Measurements from ENCODE around the gene FMR1.

The FMR1 gene

GRCh38 chrX:147958291-147958690 lies 46.6 kb downstream of the FMR1 start:
- Histone ChIP-seq H3K4ac (ENCODE audit: low read depth, low read length) (no peak overlapping the region), H2BK12ac (ENCODE audit: low read length) (no peak overlapping the region), H3K36me3 (ENCODE audit: control insufficient read depth in 1 of 2, insufficient read depth in 2 of 2, low read length in 2 of 2) (no peaks in the 10 kb centered on the region), H3K9me3 (ENCODE audit: insufficient read depth, low read depth, low read length) (no peaks in the 10 kb centered on the region), H3K27me3 (ENCODE audit: insufficient read depth, low read length) (no peaks in the 10 kb centered on the region), H3K79me1 (ENCODE audit: low read length) (no peaks in the 10 kb centered on the region), H4K8ac (ENCODE audit: low read depth, low read length) (no peak overlapping the region), H2AFZ (ENCODE audit: insufficient read depth, low read length, poor library complexity) (no peak overlapping the region), H3K14ac (ENCODE audit: low read length) (no peak overlapping the region), H3K4me2 (ENCODE audit: low read length) (no peak overlapping the region), H3K4me1 (ENCODE audit: control insufficient read depth in 1 of 2, insufficient read depth in 2 of 2, low read length in 2 of 2) (peaks cover 0 to 3% of the 10 kb centered on the region in 2 experiments), H3K4me3 (ENCODE audit: low read depth, low read length) (no peak overlapping the region), H4K91ac (ENCODE audit: low read depth, low read length) (no peak overlapping the region), H2BK120ac (ENCODE audit: insufficient read depth, low read length, poor library complexity) (no peak overlapping the region), H3K27ac (ENCODE audit: low read depth, low read length) (no peak overlapping the region), H3K18ac (ENCODE audit: low read length) (no peak overlapping the region), H3K79me2 (ENCODE audit: control insufficient read depth, insufficient read depth, low read length, poor library complexity) (no peaks in the 10 kb centered on the region), H3K23ac (ENCODE audit: low read length) (no peak overlapping the region), H2BK5ac (ENCODE audit: low read depth, low read length, poor library complexity) (no peak overlapping the region), H2AK5ac (ENCODE audit: low read length) (no peak overlapping the region), H3K9ac (ENCODE audit: low read length) (no peak overlapping the region), H4K12ac (ENCODE audit: low read depth, low read length) (no peak overlapping the region)
- no CpG with 5 or more reads among the region's 1 CpG for WGBS (ENCODE audit: extremely low coverage, insufficient coverage, insufficient read length)
- no peak for DNase-seq

GRCh38 chrX:147960722-147961121 lies 49.0 kb downstream of the FMR1 start:
- Histone ChIP-seq H3K4me1 (ENCODE audit: control insufficient read depth in 1 of 2, insufficient read depth in 2 of 2, low read length in 2 of 2) (peaks cover 0 to 3% of the 10 kb centered on the region in 2 experiments), H2AK5ac (ENCODE audit: low read length) (no peak overlapping the region), H3K4me2 (ENCODE audit: low read length) (no peak overlapping the region), H3K14ac (ENCODE audit: low read length) (no peak overlapping the region), H2BK12ac (ENCODE audit: low read length) (no peak overlapping the region), H3K9me3 (ENCODE audit: insufficient read depth, low read depth, low read length) (no peaks in the 10 kb centered on the region), H4K12ac (ENCODE audit: low read depth, low read length) (no peak overlapping the region), H2AFZ (ENCODE audit: insufficient read depth, low read length, poor library complexity) (no peak overlapping the region), H4K91ac (ENCODE audit: low read depth, low read length) (no peak overlapping the region), H3K27ac (ENCODE audit: low read depth, low read length) (no peak overlapping the region), H3K4ac (ENCODE audit: low read depth, low read length) (no peak overlapping the region), H2BK120ac (ENCODE audit: insufficient read depth, low read length, poor library complexity) (no peak overlapping the region), H3K36me3 (ENCODE audit: control insufficient read depth in 1 of 2, insufficient read depth in 2 of 2, low read length in 2 of 2) (no peaks in the 10 kb centered on the region), H2BK5ac (ENCODE audit: low read depth, low read length, poor library complexity) (no peak overlapping the region), H3K23ac (ENCODE audit: low read length) (no peak overlapping the region), H3K79me1 (ENCODE audit: low read length) (no peaks in the 10 kb centered on the region), H3K18ac (ENCODE audit: low read length) (no peak overlapping the region), H3K4me3 (ENCODE audit: low read depth, low read length) (no peak overlapping the region), H4K8ac (ENCODE audit: low read depth, low read length) (no peak overlapping the region), H3K27me3 (ENCODE audit: insufficient read depth, low read length) (no peaks in the 10 kb centered on the region), H3K9ac (ENCODE audit: low read length) (no peak overlapping the region), H3K79me2 (ENCODE audit: control insufficient read depth, insufficient read depth, low read length, poor library complexity) (no peaks in the 10 kb centered on the region)
- no CpG with 5 or more reads among the region's 2 CpGs for WGBS (ENCODE audit: extremely low coverage, insufficient coverage, insufficient read length)
- DNase-seq = no peak

GRCh38 chrX:147962476-147962875 lies 50.8 kb downstream of the FMR1 start:
- Histone ChIP-seq H3K36me3 (ENCODE audit: control insufficient read depth in 1 of 2, insufficient read depth in 2 of 2, low read length in 2 of 2) (no peaks in the 10 kb centered on the region), H3K4me1 (ENCODE audit: control insufficient read depth in 1 of 2, insufficient read depth in 2 of 2, low read length in 2 of 2) (peaks cover 0 to 3% of the 10 kb centered on the region in 2 experiments), H3K79me2 (ENCODE audit: control insufficient read depth, insufficient read depth, low read length, poor library complexity) (no peaks in the 10 kb centered on the region), H3K14ac (ENCODE audit: low read length) (no peak overlapping the region), H2AK5ac (ENCODE audit: low read length) (no peak overlapping the region), H4K12ac (ENCODE audit: low read depth, low read length) (no peak overlapping the region), H3K18ac (ENCODE audit: low read length) (no peak overlapping the region), H2BK12ac (ENCODE audit: low read length) (no peak overlapping the region), H3K9ac (ENCODE audit: low read length) (no peak overlapping the region), H4K8ac (ENCODE audit: low read depth, low read length) (no peak overlapping the region), H2BK5ac (ENCODE audit: low read depth, low read length, poor library complexity) (no peak overlapping the region), H3K9me3 (ENCODE audit: insufficient read depth, low read depth, low read length) (no peaks in the 10 kb centered on the region), H4K91ac (ENCODE audit: low read depth, low read length) (no peak overlapping the region), H3K23ac (ENCODE audit: low read length) (no peak overlapping the region), H3K79me1 (ENCODE audit: low read length) (no peaks in the 10 kb centered on the region), H2AFZ (ENCODE audit: insufficient read depth, low read length, poor library complexity) (no peak overlapping the region), H3K4me2 (ENCODE audit: low read length) (no peak overlapping the region), H3K27ac (ENCODE audit: low read depth, low read length) (no peak overlapping the region), H2BK120ac (ENCODE audit: insufficient read depth, low read length, poor library complexity) (no peak overlapping the region), H3K4ac (ENCODE audit: low read depth, low read length) (no peak overlapping the region), H3K4me3 (ENCODE audit: low read depth, low read length) (no peak overlapping the region), H3K27me3 (ENCODE audit: insufficient read depth, low read length) (no peaks in the 10 kb centered on the region)
- no peak for DNase-seq
- no CpG with 5 or more reads among the region's 1 CpG for WGBS (ENCODE audit: extremely low coverage, insufficient coverage, insufficient read length)

GRCh38 chrX:147978931-147979330 lies 67.2 kb downstream of the FMR1 start:
- no peak overlapping the region for H3K4ac ChIP-seq (ENCODE audit: low read depth, low read length)
- H3K4me2 ChIP-seq (ENCODE audit: low read length) = no peak overlapping the region
- no peak overlapping the region for H3K27ac ChIP-seq (ENCODE audit: low read depth, low read length)
- H3K79me1 ChIP-seq (ENCODE audit: low read length) = no peaks in the 10 kb centered on the region
- no peak overlapping the region for H4K91ac ChIP-seq (ENCODE audit: low read depth, low read length)
- H3K14ac ChIP-seq (ENCODE audit: low read length) = no peak overlapping the region
- no peak overlapping the region for H3K18ac ChIP-seq (ENCODE audit: low read length)
- no peaks in the 10 kb centered on the region for H3K36me3 ChIP-seq (ENCODE audit: control insufficient read depth in 1 of 2, insufficient read depth in 2 of 2, low read length in 2 of 2)
- no peaks in the 10 kb centered on the region for H3K27me3 ChIP-seq (ENCODE audit: insufficient read depth, low read length)
- H2BK5ac ChIP-seq (ENCODE audit: low read depth, low read length, poor library complexity) = no peak overlapping the region
- peaks cover 0 to 2% of the 10 kb centered on the region in 2 experiments for H3K4me1 ChIP-seq (ENCODE audit: control insufficient read depth in 1 of 2, insufficient read depth in 2 of 2, low read length in 2 of 2)
- H3K23ac ChIP-seq (ENCODE audit: low read length) = no peak overlapping the region
- WGBS (ENCODE audit: extremely low coverage, insufficient coverage, insufficient read length) = no CpG with 5 or more reads among the region's 6 CpGs
- no peak overlapping the region for H2AK5ac ChIP-seq (ENCODE audit: low read length)
- no peaks in the 10 kb centered on the region for H3K9me3 ChIP-seq (ENCODE audit: insufficient read depth, low read depth, low read length)
- H3K4me3 ChIP-seq (ENCODE audit: low read depth, low read length) = no peak overlapping the region
- no peak overlapping the region for H2AFZ ChIP-seq (ENCODE audit: insufficient read depth, low read length, poor library complexity)
- no peak overlapping the region for H4K8ac ChIP-seq (ENCODE audit: low read depth, low read length)
- H2BK120ac ChIP-seq (ENCODE audit: insufficient read depth, low read length, poor library complexity) = no peak overlapping the region
- no peaks in the 10 kb centered on the region for H3K79me2 ChIP-seq (ENCODE audit: control insufficient read depth, insufficient read depth, low read length, poor library complexity)
- DNase-seq = peak in 1 of 2 donors; percentile 28
- H2BK12ac ChIP-seq (ENCODE audit: low read length) = no peak overlapping the region
- H3K9ac ChIP-seq (ENCODE audit: low read length) = no peak overlapping the region
- H4K12ac ChIP-seq (ENCODE audit: low read depth, low read length) = no peak overlapping the region
